Measurements from ENCODE around the gene TMEM116. TPM values are rescaled to one million over a fixed set of nuclear protein-coding genes. Genes with fewer than 3 reads are reported as not detected.

Gene TMEM116
- total and polyA plus RNA-seq, 2 of the 4 experiments (the other 2 are of a cell fraction) = 5.5 to 8.4 TPM

- TF ChIP-seq MAZ (IDR thresholded peaks at IDR 0.05; ENCODE audit: borderline replicate concordance, low read depth, low read length) = no peak
Observed at GRCh38 chr12:111887926-111888745, 124.8 kb downstream of the TMEM116 start (continued).

GRCh38 chr12:111886662-111887545, 126.1 kb downstream of the TMEM116 start:
- Histone ChIP-seq H2BK15ac (ENCODE audit: low read depth, low read length) (no peak overlapping the region), H4K8ac (ENCODE audit: low read depth in 2 of 2, low read length in 2 of 2) (no peak overlapping the region), H3K14ac (replicated peaks; ENCODE audit: low read depth, low read length) (no peak overlapping the region), H3K27ac (ENCODE audit: insufficient read depth, low read length) (no peak overlapping the region), H3K36me3 (ENCODE audit: control insufficient read depth, insufficient read depth, low read length) (peaks cover 54% of the 10 kb centered on the region), H3K56ac (ENCODE audit: extremely low read depth, insufficient read depth, low read length) (no peak overlapping the region), H3K9ac (ENCODE audit: low read depth, low read length) (no peak overlapping the region), H3K23ac (ENCODE audit: low read depth, low read length) (no peak overlapping the region), H3K4me3 (ENCODE audit: insufficient read depth, low read depth, low read length) (no peak overlapping the region), H2BK20ac (ENCODE audit: low read depth, low read length) (no peak overlapping the region), H2AK9ac (replicated peaks; ENCODE audit: low read depth, low read length, poor library complexity) (no peak overlapping the region), H2BK120ac (ENCODE audit: low read depth, low read length) (no peak overlapping the region), H4K20me1 (ENCODE audit: insufficient read depth, low read length) (no peaks in the 10 kb centered on the region; the same call in 1 of the 2 replicates), H3K4ac (ENCODE audit: low read depth, low read length) (no peak overlapping the region), H3K79me1 (ENCODE audit: low read depth in 1 of 2, low read length in 2 of 2) (peaks cover 3% of the 10 kb centered on the region in 2 experiments; a peak in 2 of 4 replicates), H3K27me3 (ENCODE audit: control insufficient read depth, insufficient read depth, low read length) (no peaks in the 10 kb centered on the region), H3K9me3 (ENCODE audit: control insufficient read depth, insufficient read depth, low read length) (no peaks in the 10 kb centered on the region), H2BK5ac (ENCODE audit: low read depth, low read length, poor library complexity, severe bottlenecking) (no peak overlapping the region), H3K4me1 (ENCODE audit: control insufficient read depth, insufficient read depth, low read length) (no peaks in the 10 kb centered on the region), H4K91ac (ENCODE audit: insufficient read depth, low read depth, low read length) (no peak overlapping the region), H2AK5ac (ENCODE audit: low read depth, low read length) (no peak overlapping the region), H2AFZ (replicated peaks; ENCODE audit: low read length, poor library complexity) (no peak overlapping the region), H3K18ac (ENCODE audit: low read depth, low read length) (no peak overlapping the region), H4K5ac (ENCODE audit: low read depth, low read length) (no peak overlapping the region), H3K9me1 (ENCODE audit: insufficient read depth, low read length) (no peaks in the 10 kb centered on the region), H3K4me2 (ENCODE audit: low read depth, low read length) (no peak overlapping the region)
- POLR2A ChIA-PET (ENCODE audit: unreplicated experiment) = no interaction called here
- 89% methylated on average over 3 of the region's 7 CpGs; no CpG with 5 or more reads in 1 of the 2 experiments for WGBS, 2 experiments (ENCODE audit: extremely low coverage in 2 of 2, insufficient read length in 1 of 2)
- dilution Hi-C loops (cut with HindIII; ENCODE audit: low sequenced_read_pairs, unreplicated experiment) = no loop called here
- BruUV-seq (replicated peaks) = no TSS peak
- no peak for TF ChIP-seq MAZ (IDR thresholded peaks at IDR 0.05; ENCODE audit: borderline replicate concordance, low read depth, low read length)
- no peak for TF ChIP-seq CTCF (conservative IDR thresholded peaks at IDR 0.05; ENCODE audit: low read depth, low read length)
- CTCF ChIA-PET = no interaction called here
- in situ Hi-C loops (cut with MboI; ENCODE audit: low sequenced_read_pairs) = no loop called here
- DNase-seq (no peak), ATAC-seq (ENCODE audit: low read depth) (no peak)
- intact Hi-C loops (cut with micrococcal nuclease) = no loop called here
